GM18951 (cell line): Measurements from ENCODE around the gene ZKSCAN1.

Source experiments
- POLR2A ChIP-seq: IDR thresholded peaks from 4 replicates; pipeline ENCODE4 v1.6.1; 2011; ENCODE audit warnings: mild to moderate bottlenecking; ENCODE audit not compliant: insufficient read length, insufficient read depth; ENCODE audit errors: extremely low read depth
- in situ Hi-C: fragments of 300-500 bp; cut with MboI; formaldehyde crosslinking; loops from one replicate; pipeline ENCODE4 v1.12.0; 2022; ENCODE audit warnings: low sequenced_read_pairs, mixed read lengths, inconsistent platforms; ENCODE audit not compliant: unreplicated experiment

ZKSCAN1 gene

DNA sequence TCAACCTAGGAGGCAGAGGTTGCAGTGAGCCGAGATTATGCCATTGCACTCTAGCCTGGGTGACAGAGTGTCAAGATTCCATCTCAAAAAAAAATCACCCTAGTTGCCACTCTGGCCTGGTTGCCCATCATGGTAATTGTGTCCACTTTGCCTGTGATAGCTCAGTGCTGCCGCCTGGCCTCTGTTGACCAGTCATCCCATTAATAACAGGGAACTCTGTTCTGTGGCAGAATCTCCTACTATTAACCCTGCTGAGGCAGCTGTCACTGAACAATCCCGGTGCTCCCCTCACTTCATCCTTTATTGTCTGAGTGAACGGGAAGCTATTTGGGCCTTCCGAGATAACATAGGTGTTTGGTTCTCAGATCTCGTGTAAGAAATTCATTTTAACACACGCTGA is 51.6 kb downstream of the ZKSCAN1 start:
- TF ChIP-seq POLR2A: no peak
- in situ Hi-C loops: no loop called here

GRCh38 chr7:100069991-100070390 is 54.6 kb downstream of the ZKSCAN1 start:
- in situ Hi-C loops: no loop called here
- TF ChIP-seq POLR2A: no peak

DNA sequence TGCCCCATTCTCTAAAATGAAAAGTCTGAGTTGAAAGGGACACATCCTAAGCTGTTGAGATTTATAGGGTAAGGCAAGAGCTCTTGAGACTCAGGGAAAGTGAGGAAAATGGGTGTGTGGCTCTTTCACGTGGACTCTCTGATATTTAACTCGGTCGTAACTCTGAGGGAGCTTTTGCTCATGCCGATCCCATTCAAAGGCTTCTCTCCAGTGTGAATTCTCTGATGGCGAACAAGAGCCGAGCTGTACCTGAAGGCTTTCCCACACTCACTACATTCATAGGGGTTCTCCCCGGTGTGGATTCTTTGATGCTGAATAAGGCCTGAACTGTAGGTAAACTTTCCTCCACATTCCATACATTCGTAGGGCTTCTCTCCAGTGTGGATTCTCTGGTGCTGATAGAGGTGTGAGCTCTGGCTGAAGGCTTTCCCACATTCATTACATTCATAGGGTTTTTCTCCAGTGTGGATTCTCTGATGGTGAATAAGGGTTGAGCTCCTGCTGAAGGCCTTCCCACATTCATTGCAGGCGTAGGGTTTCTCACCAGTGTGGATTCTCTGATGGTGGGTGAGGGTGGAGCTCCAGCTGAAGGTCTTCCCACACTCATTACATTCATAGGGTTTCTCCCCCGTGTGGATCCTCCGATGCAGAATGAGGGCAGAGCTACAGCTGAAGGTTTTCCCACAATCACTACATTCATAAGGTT is 55.8 kb downstream of the ZKSCAN1 start:
- in situ Hi-C loops: no loop called here
- TF ChIP-seq POLR2A: no peak

DNA sequence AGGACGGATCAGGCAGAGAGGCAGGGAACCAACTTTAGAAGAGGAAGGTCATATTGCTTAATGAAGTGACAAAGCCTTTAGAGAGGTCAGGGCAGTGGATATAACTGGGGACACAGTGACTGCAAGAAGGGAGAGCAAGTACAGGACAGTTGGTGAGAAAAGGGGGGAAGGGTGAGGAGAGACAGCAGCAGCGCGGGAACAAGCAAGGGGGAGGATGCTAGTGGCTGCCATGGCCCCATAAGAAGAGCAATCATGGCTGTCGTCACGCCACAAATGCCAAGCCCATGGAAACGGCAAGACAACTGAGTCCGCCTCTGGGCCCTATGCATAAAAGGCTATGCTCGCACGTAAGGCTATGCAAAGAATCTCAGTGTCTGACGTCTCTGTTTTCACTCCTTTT is 57.1 kb downstream of the ZKSCAN1 start:
- TF ChIP-seq POLR2A: no peak
- in situ Hi-C loops: no loop called here

GRCh38 chr7:100074841-100075240 is 59.4 kb downstream of the ZKSCAN1 start:
- no peak for TF ChIP-seq POLR2A
- in situ Hi-C loops: no loop called here

DNA sequence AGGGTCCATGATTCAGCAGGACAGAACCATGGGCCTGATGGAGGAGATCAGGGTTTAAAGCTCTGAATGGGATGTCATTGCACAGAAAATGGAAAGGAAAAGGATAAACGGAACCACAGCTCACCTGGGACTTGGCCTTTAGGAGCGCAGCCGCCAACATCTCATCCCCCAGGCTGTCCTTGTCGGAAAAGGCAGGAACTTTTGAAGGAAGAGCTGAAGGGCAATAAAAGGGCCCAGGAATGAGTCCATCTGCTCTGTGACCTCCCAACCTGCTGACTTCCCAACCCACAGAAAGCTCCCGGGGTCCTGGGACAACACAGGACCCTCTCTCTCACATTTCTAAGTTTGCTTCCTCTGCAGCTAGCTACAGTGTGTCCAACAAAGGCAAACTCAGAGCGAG is 60.0 kb downstream of the ZKSCAN1 start:
- no peak for TF ChIP-seq POLR2A

GRCh38 chr7:100077205-100077604 is 61.8 kb downstream of the ZKSCAN1 start:
- no peak for TF ChIP-seq POLR2A
- in situ Hi-C loops: no loop called here

More for the DNA sequence above, 60.0 kb downstream of the ZKSCAN1 start:
- in situ Hi-C loops: no loop called here

GRCh38 chr7:100079024-100079560 is 63.7 kb downstream of the ZKSCAN1 start:
- in situ Hi-C loops: no loop called here
- no peak for TF ChIP-seq POLR2A

- in situ Hi-C loops: no loop called here
Measured at GRCh38 chr7:100080907-100081534, 65.6 kb downstream of the ZKSCAN1 start.

GRCh38 chr7:100081535-100082102 is 66.2 kb downstream of the ZKSCAN1 start, which contains the start of gene ZNF3:
ZNF3 (minus strand) TSS chr7:100081723; CDS start chr7:100077357, 4,366 bp downstream.
- in situ Hi-C loops: no loop called here
- TF ChIP-seq POLR2A: peak; percentile 83

More at GRCh38 chr7:100080907-100081534, 65.6 kb downstream of the ZKSCAN1 start:
- TF ChIP-seq POLR2A: no peak

DNA sequence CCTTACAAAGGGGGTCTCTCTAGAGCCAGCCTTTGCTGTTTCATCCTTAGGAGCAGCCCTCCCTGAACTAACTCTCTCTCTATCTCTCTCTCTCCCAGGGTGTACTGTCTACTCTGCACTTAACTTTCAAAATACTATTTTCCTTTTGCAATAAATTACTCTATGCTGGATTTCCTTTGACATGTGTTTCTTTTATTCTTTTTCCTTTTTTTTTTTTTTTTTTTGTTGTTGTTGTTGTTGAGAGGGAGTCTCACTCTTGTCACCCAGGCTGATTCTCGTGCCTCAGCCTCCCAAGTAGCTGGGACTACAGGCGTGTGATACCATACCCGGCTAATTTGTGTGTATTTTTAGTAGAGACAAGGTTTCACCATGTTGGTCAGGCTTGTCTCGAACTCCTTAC is 67.6 kb downstream of the ZKSCAN1 start:
- in situ Hi-C loops: no loop called here
- no peak for TF ChIP-seq POLR2A

- no peak for TF ChIP-seq POLR2A
- in situ Hi-C loops: no loop called here
Measured at GRCh38 chr7:100085515-100085914, 70.1 kb downstream of the ZKSCAN1 start.

- TF ChIP-seq POLR2A: no peak
- in situ Hi-C loops: no loop called here
Measured at GRCh38 chr7:100087055-100087750, 71.8 kb downstream of the ZKSCAN1 start.
